NCI-H69 (cell line): ENCODE results near the gene CRYGA.
"Not testable (repeated sequence)": the region's sequence is repeated elsewhere in the genome, so short reads cannot be mapped to it uniquely, and the experiment has no call there.

Experiments
- DNase-seq: peaks from one replicate; lab custom pipeline; 2025; lab: John Stamatoyannopoulos, UW

Gene CRYGA

GRCh38 chr2:208164951-208165755 lies 1.8 kb upstream of the CRYGA start:
- DNase-seq, result no peak

GRCh38 chr2:208156439-208156838 lies 7.0 kb downstream of the CRYGA start:
- no peak for DNase-seq

GRCh38 chr2:208153156-208153555 lies 10.2 kb downstream of the CRYGA start:
- DNase-seq, result no peak

- DNase-seq, result no peak
Measured at GRCh38 chr2:208150956-208151355, 12.4 kb downstream of the CRYGA start.

- DNase-seq, result no peak
Measured at GRCh38 chr2:208150094-208150493, 13.3 kb downstream of the CRYGA start.

- no peak for DNase-seq
Measured at GRCh38 chr2:208148803-208149202, 14.6 kb downstream of the CRYGA start.

- DNase-seq, result no peak
Measured at GRCh38 chr2:208147759-208148158, 15.6 kb downstream of the CRYGA start.

GRCh38 chr2:208147008-208147407 lies 16.4 kb downstream of the CRYGA start:
- DNase-seq, result no peak

GRCh38 chr2:208146006-208146405 lies 17.4 kb downstream of the CRYGA start, which contains the start of gene CRYGB:
Gene CRYGB (minus strand): TSS chr2:208146158. CDS start chr2:208146120, 38 bp downstream.
- DNase-seq, result no peak

GRCh38 chr2:208142925-208143799 lies 20.2 kb downstream of the CRYGA start:
- DNase-seq, result peak; percentile 72

GRCh38 chr2:208142240-208142924 lies 21.0 kb downstream of the CRYGA start:
- DNase-seq, result peak; percentile 90

GRCh38 chr2:208139447-208139846 lies 23.9 kb downstream of the CRYGA start:
- DNase-seq, result no peak

GRCh38 chr2:208138334-208138733 lies 25.1 kb downstream of the CRYGA start:
- DNase-seq, result not testable (repeated sequence)

GRCh38 chr2:208136716-208137094 lies 26.7 kb downstream of the CRYGA start:
- DNase-seq, result no peak

GRCh38 chr2:208135794-208136715 lies 27.3 kb downstream of the CRYGA start:
- DNase-seq, result no peak

- DNase-seq, result no peak
Measured at GRCh38 chr2:208134928-208135586, 28.3 kb downstream of the CRYGA start.

- DNase-seq, result no peak
Measured at GRCh38 chr2:208130712-208131110, 32.7 kb downstream of the CRYGA start.

GRCh38 chr2:208129744-208130711 lies 33.4 kb downstream of the CRYGA start, which contains the start of gene CRYGC:
Gene CRYGC (minus strand): TSS chr2:208129828. CDS start chr2:208129792, 36 bp downstream.
- DNase-seq, result no peak

GRCh38 chr2:208128136-208128535 lies 35.3 kb downstream of the CRYGA start:
- DNase-seq, result no peak
